GM21786 (cell line): ENCODE measurements around the gene MAMDC4.

Experiments
- ATAC-seq: cut with Tn5 transposase; IDR thresholded peaks from one replicate; pipeline ENCODE4 v1.9.1; 2021; ENCODE audit not compliant: unreplicated experiment

MAMDC4 gene

GRCh38 chr9:136886610-136887597 lies 34.8 kb downstream of the MAMDC4 start:
- ATAC-seq, result peak; percentile 21

DNA sequence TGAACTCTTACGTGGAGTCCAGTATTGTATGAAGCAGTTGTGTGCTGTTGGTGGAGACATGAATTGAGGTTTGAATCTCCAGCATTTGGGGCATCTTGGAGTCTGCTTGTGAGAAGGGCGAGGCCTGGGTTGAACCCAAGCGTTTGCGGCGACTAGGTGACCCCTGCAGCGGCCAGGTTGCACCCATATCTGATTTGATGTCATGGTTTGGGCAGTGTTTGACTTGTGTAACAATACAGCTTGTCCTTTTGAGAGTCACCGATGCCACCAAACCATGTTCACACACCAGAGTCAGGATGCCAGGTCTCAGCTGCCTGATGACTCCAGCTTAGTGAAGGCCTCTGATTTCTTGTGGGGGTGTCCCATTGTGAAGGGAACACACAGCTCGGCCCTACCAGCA lies 36.3 kb downstream of the MAMDC4 start:
- ATAC-seq, result no peak

DNA sequence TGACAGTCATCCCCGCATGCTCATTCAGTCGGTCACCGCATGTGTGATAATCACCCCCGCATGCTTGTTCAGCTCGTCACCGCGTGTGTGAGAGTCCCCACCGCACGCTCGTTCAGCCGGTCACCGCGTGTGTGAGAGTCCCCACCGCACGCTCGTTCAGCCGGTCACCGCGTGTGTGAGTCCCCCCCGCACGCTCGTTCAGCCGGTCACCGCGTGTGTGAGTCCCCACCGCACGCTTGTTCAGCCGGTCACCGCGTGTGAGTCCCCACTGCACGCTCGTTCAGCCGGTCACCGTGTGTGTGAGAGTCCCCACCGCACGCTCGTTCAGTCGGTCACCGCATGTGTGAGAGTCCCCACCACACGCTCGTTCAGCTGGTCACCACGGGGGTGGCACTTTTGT lies 37.7 kb downstream of the MAMDC4 start:
- no peak for ATAC-seq

- no peak for ATAC-seq
Observed at GRCh38 chr9:136890661-136891060, 38.5 kb downstream of the MAMDC4 start.

GRCh38 chr9:136896027-136896426 lies 43.9 kb downstream of the MAMDC4 start:
- no peak for ATAC-seq

DNA sequence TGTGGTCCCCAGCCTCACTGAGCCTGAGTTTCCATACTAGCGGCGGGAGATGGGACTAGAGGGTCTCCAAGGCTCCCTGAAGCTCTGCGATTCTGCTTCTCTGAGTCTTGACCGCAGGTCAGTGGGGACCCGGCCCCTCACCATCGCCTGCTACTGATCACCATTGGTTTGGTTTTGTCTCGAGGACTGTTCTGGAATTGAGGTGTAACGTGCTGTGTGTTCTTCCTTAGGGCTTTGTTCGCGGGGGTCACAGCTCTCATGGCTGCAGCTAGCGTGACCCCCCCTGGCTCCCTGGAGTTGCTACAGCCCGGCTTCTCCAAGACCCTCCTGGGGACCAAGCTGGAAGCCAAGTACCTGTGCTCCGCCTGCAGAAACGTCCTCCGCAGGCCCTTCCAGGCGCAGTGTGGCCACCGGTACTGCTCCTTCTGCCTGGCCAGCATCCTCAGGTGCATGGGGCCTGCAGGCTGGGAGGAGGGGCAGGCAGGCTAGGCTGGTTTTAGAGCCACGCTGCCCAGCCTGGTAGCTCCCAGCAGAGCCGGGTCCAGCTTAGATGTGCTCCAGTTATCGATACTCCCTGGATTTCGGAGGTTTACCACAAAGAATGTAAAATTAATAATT lies 46.4 kb downstream of the MAMDC4 start:
- no peak for ATAC-seq

- ATAC-seq, result no peak
Observed at GRCh38 chr9:136899196-136899595, 47.0 kb downstream of the MAMDC4 start.

GRCh38 chr9:136900556-136900955 lies 48.4 kb downstream of the MAMDC4 start:
- ATAC-seq, result no peak

GRCh38 chr9:136900988-136901515 lies 48.9 kb downstream of the MAMDC4 start:
- ATAC-seq, result no peak

- peak; percentile 58 for ATAC-seq
Observed at GRCh38 chr9:136901516-136902258, 49.5 kb downstream of the MAMDC4 start.

GRCh38 chr9:136902259-136902821 lies 50.2 kb downstream of the MAMDC4 start:
- ATAC-seq, result peak; percentile 42

DNA sequence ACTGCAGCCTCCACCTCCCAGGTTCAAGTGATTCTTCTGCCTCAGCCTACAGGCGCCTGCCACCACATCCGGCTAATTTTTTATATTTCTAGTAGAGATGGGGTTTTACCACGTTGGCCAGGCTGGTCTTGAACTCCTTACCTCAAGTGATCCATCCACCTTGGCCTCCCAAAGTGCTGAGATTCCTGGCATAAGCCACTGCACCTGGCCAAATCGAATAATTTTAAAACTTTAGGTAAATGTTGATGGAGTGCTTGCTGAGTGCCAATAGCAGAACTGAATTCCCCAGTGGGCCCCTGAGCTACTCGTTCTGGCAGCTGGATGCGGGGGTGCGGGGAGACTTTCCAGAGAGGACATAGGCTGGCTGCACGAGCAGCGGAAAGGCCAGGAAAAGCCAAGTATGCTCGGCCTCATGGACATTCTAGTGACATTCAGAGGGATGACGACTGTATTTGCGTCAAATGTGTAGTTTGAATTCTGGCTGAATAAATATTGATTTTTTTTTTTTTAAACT lies 51.0 kb downstream of the MAMDC4 start:
- ATAC-seq, result no peak

- no peak for ATAC-seq
Observed at GRCh38 chr9:136906266-136906665, 54.1 kb downstream of the MAMDC4 start.

GRCh38 chr9:136907011-136907914 lies 55.1 kb downstream of the MAMDC4 start:
- ATAC-seq, result no peak
